ENCODE measurements around the gene INPP5K.

Gene INPP5K

DNA sequence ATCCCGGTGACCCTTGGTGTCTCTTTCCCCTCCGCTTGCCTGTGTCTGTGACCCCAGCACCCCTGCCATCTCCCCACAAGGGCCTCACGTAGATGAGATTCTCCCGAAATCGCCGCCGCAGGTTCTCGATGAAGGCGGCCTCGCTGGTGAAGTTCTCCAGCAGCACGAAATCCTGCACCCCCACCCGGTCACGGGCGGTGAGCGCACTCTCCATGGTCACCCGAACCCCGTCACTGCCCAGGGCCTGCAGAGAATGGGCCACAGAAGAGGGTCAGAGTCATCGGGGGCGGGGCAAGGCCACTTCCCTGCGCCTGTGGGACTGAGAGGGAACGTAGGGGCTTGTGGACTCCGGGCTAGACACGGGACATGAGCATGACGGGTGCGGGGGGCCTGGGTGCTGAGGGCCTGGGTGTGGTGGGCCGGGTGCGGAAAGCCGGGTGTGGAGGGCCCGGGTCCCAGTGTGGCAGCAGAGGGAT lies 32.3 kb downstream of the INPP5K start:
- no peaks in the 10 kb centered on the region for H3K4me1 ChIP-seq (ENCODE audit: control insufficient read depth, low read depth, low read length)
- DNase-seq = no peak
- no peak overlapping the region for H4K8ac ChIP-seq (ENCODE audit: low read depth, low read length)
- H3K27ac ChIP-seq (ENCODE audit: low read depth, low read length) = no peak overlapping the region
- no CpG with 5 or more reads among the region's 29 CpGs for WGBS (ENCODE audit: extremely low coverage, insufficient coverage, low lambda C conversion rate)
- H3K18ac ChIP-seq (ENCODE audit: low read length) = no peak overlapping the region
- H2BK120ac ChIP-seq (ENCODE audit: low read depth, low read length) = no peak overlapping the region
- no peak overlapping the region for H2AK5ac ChIP-seq (ENCODE audit: low read length)
- no peak overlapping the region for H4K5ac ChIP-seq (ENCODE audit: low read length)
- no peak overlapping the region for H2BK15ac ChIP-seq (replicated peaks; ENCODE audit: low read depth)
- H3K9ac ChIP-seq (ENCODE audit: low read length) = no peak overlapping the region
- no peak overlapping the region for H3K4me3 ChIP-seq (ENCODE audit: low read length)
- no peak overlapping the region for H3K4me2 ChIP-seq (ENCODE audit: low read length)
- peaks cover 2% of the 10 kb centered on the region for H3K79me1 ChIP-seq (ENCODE audit: low read length)
- H3K4ac ChIP-seq (ENCODE audit: low read depth, low read length) = no peak overlapping the region
- peaks cover 3% of the 10 kb centered on the region for H3K36me3 ChIP-seq (ENCODE audit: control insufficient read depth, insufficient read depth, low read length)
- no peak overlapping the region for H2BK5ac ChIP-seq (ENCODE audit: low read length)
- no peaks in the 10 kb centered on the region for H3K79me2 ChIP-seq (ENCODE audit: control insufficient read depth, insufficient read depth, low read length)
- H3K23ac ChIP-seq (ENCODE audit: low read length) = no peak overlapping the region
- H3K56ac ChIP-seq (ENCODE audit: low read length) = peak overlapping the region; percentile 62
- H3K27me3 ChIP-seq (ENCODE audit: insufficient read depth, low read length, poor library complexity) = no peaks in the 10 kb centered on the region

DNA sequence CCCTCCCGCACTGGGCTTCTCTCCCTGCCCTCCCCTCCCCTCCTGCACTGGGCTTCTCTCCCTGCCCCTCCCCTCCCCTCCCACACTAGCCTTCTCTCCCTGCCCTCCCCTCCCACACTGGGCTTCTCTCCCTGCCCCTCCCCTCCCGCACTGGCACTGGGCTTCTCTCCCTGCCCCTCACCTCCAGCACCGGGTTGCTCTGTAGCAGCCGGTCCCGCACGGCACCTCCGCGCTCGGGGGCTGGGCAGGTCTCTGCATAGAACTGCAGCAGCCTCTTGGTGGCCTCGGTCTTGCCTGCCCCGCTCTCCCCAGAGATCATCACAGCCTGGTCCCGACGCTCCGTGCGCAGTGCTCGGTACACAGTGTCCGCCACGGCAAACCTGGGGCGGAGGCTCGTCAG lies 33.7 kb downstream of the INPP5K start:
- Histone ChIP-seq H3K9ac (ENCODE audit: low read length) (no peak overlapping the region), H3K36me3 (ENCODE audit: control insufficient read depth, insufficient read depth, low read length) (peaks cover 11% of the 10 kb centered on the region), H2AK5ac (ENCODE audit: low read length) (no peak overlapping the region), H3K23ac (ENCODE audit: low read length) (no peak overlapping the region), H4K8ac (ENCODE audit: low read depth, low read length) (no peak overlapping the region), H2BK120ac (ENCODE audit: low read depth, low read length) (no peak overlapping the region), H2BK5ac (ENCODE audit: low read length) (no peak overlapping the region), H3K27me3 (ENCODE audit: insufficient read depth, low read length, poor library complexity) (no peaks in the 10 kb centered on the region), H3K79me1 (ENCODE audit: low read length) (no peaks in the 10 kb centered on the region), H3K4me2 (ENCODE audit: low read length) (no peak overlapping the region), H3K4me3 (ENCODE audit: low read length) (no peak overlapping the region), H3K27ac (ENCODE audit: low read depth, low read length) (no peak overlapping the region), H3K4me1 (ENCODE audit: control insufficient read depth, low read depth, low read length) (no peaks in the 10 kb centered on the region), H3K18ac (ENCODE audit: low read length) (no peak overlapping the region), H2BK15ac (replicated peaks; ENCODE audit: low read depth) (no peak overlapping the region), H3K4ac (ENCODE audit: low read depth, low read length) (no peak overlapping the region), H3K56ac (ENCODE audit: low read length) (no peak overlapping the region), H3K79me2 (ENCODE audit: control insufficient read depth, insufficient read depth, low read length) (no peaks in the 10 kb centered on the region), H4K5ac (ENCODE audit: low read length) (no peak overlapping the region)
- WGBS (ENCODE audit: extremely low coverage, insufficient coverage, low lambda C conversion rate) = no CpG with 5 or more reads among the region's 20 CpGs
- peak; percentile 28 for DNase-seq

DNA sequence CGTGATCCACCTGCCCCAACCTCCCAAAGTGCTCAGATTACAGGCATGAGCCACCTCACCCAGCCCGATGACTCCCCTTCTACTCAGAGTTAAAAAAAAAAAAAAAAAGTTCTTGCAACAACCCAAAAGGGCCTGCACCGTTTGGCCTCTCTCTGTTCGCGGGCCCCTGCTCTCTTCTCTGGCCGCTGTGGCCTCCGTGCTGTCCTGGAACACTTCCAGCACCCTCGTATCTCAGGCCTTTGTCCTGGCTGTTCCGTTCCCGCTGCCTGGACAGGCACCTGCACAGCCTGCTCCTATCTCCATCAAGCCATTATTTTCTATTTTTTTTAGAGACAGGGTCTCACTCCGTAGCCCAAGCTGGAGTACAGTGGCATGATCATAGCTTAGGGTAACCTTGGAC lies 34.7 kb downstream of the INPP5K start:
- peaks cover 11% of the 10 kb centered on the region for H3K36me3 ChIP-seq (ENCODE audit: control insufficient read depth, insufficient read depth, low read length)
- no peak overlapping the region for H3K4ac ChIP-seq (ENCODE audit: low read depth, low read length)
- no peak overlapping the region for H3K56ac ChIP-seq (ENCODE audit: low read length)
- H2BK5ac ChIP-seq (ENCODE audit: low read length) = no peak overlapping the region
- no peak overlapping the region for H3K4me2 ChIP-seq (ENCODE audit: low read length)
- H3K79me1 ChIP-seq (ENCODE audit: low read length) = no peaks in the 10 kb centered on the region
- H2BK120ac ChIP-seq (ENCODE audit: low read depth, low read length) = no peak overlapping the region
- WGBS (ENCODE audit: extremely low coverage, insufficient coverage, low lambda C conversion rate) = no CpG with 5 or more reads among the region's 11 CpGs
- H3K79me2 ChIP-seq (ENCODE audit: control insufficient read depth, insufficient read depth, low read length) = no peaks in the 10 kb centered on the region
- no peak overlapping the region for H3K9ac ChIP-seq (ENCODE audit: low read length)
- H3K18ac ChIP-seq (ENCODE audit: low read length) = no peak overlapping the region
- H3K4me3 ChIP-seq (ENCODE audit: low read length) = no peak overlapping the region
- no peak overlapping the region for H2AK5ac ChIP-seq (ENCODE audit: low read length)
- H2BK15ac ChIP-seq (replicated peaks; ENCODE audit: low read depth) = no peak overlapping the region
- H3K27me3 ChIP-seq (ENCODE audit: insufficient read depth, low read length, poor library complexity) = no peaks in the 10 kb centered on the region
- H3K4me1 ChIP-seq (ENCODE audit: control insufficient read depth, low read depth, low read length) = no peaks in the 10 kb centered on the region
- no peak for DNase-seq
- no peak overlapping the region for H4K5ac ChIP-seq (ENCODE audit: low read length)
- no peak overlapping the region for H4K8ac ChIP-seq (ENCODE audit: low read depth, low read length)
- H3K23ac ChIP-seq (ENCODE audit: low read length) = no peak overlapping the region
- no peak overlapping the region for H3K27ac ChIP-seq (ENCODE audit: low read depth, low read length)

DNA sequence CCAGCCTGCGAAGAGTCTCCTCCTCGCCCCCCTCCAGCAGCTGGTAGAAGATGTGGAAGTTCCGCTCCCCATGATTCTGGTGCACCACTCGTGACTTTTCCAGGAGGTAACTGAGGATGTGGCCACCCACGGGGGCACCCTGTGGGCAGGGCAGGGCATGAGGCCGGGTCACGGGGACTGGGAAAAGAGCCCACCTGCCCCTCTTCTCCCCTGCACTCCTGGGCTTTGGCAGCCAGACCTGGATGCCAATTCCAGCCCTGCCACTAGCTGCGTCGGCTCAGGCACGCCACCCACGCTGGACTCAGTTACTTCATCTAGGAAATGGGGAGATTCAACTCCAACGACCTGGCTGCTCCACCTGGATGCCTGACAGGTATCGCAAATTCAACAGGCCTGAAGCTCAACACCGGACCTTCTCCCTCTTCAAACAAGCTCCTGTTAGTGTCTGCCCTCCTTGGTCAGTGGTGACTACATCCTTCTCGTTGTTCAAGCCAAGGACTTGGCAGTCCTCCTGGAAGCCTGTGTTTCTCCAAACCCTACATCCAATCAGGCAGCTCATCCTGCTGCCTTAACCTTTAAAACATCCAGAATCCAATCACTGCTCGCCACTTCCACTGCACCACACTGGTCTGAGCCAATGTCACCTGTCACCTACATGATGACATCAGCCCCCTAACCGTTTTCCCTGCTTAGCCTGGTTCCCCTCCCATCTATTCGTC lies 35.5 kb downstream of the INPP5K start:
- no CpG with 5 or more reads among the region's 18 CpGs for WGBS (ENCODE audit: extremely low coverage, insufficient coverage, low lambda C conversion rate)
- Histone ChIP-seq H3K4me2 (ENCODE audit: low read length) (no peak overlapping the region), H3K56ac (ENCODE audit: low read length) (no peak overlapping the region), H4K8ac (ENCODE audit: low read depth, low read length) (no peak overlapping the region), H2BK120ac (ENCODE audit: low read depth, low read length) (no peak overlapping the region), H3K18ac (ENCODE audit: low read length) (no peak overlapping the region), H3K79me1 (ENCODE audit: low read length) (no peaks in the 10 kb centered on the region), H3K27ac (ENCODE audit: low read depth, low read length) (no peak overlapping the region), H3K36me3 (ENCODE audit: control insufficient read depth, insufficient read depth, low read length) (peaks cover 11% of the 10 kb centered on the region), H2BK5ac (ENCODE audit: low read length) (no peak overlapping the region), H3K4ac (ENCODE audit: low read depth, low read length) (no peak overlapping the region), H3K4me3 (ENCODE audit: low read length) (no peak overlapping the region), H3K79me2 (ENCODE audit: control insufficient read depth, insufficient read depth, low read length) (no peaks in the 10 kb centered on the region), H4K5ac (ENCODE audit: low read length) (no peak overlapping the region), H2AK5ac (ENCODE audit: low read length) (no peak overlapping the region), H2BK15ac (replicated peaks; ENCODE audit: low read depth) (no peak overlapping the region), H3K9ac (ENCODE audit: low read length) (no peak overlapping the region), H3K23ac (ENCODE audit: low read length) (no peak overlapping the region), H3K27me3 (ENCODE audit: insufficient read depth, low read length, poor library complexity) (no peaks in the 10 kb centered on the region), H3K4me1 (ENCODE audit: control insufficient read depth, low read depth, low read length) (no peaks in the 10 kb centered on the region)
- no peak for DNase-seq

DNA sequence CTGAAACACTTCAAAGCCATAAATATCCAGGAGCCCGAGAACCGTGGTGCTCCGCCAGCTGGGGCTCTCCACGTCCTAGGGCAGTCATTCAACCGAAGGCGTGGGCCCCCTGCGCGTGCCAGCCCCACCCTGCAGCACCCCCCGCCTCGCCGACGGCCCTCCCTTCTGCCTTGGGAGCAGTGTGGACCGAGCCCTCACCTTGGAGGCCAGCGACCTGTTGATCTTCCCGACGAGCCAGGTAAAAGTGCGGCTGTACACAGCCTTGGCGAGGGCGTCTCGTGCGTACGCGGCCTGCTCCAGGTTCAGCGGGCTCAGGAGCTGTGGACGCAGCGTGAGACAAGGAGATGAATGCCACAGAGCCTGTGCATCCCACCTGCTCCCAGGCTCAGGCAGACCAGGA lies 38.0 kb downstream of the INPP5K start:
- no CpG with 5 or more reads among the region's 26 CpGs for WGBS (ENCODE audit: extremely low coverage, insufficient coverage, low lambda C conversion rate)
- Histone ChIP-seq H2BK5ac (ENCODE audit: low read length) (no peak overlapping the region), H2AK5ac (ENCODE audit: low read length) (no peak overlapping the region), H4K5ac (ENCODE audit: low read length) (no peak overlapping the region), H2BK15ac (replicated peaks; ENCODE audit: low read depth) (no peak overlapping the region), H3K4ac (ENCODE audit: low read depth, low read length) (no peak overlapping the region), H3K18ac (ENCODE audit: low read length) (no peak overlapping the region), H3K23ac (ENCODE audit: low read length) (no peak overlapping the region), H3K4me1 (ENCODE audit: control insufficient read depth, low read depth, low read length) (no peaks in the 10 kb centered on the region), H3K4me2 (ENCODE audit: low read length) (no peak overlapping the region), H3K79me2 (ENCODE audit: control insufficient read depth, insufficient read depth, low read length) (no peaks in the 10 kb centered on the region), H3K79me1 (ENCODE audit: low read length) (no peaks in the 10 kb centered on the region), H3K9ac (ENCODE audit: low read length) (no peak overlapping the region), H3K27me3 (ENCODE audit: insufficient read depth, low read length, poor library complexity) (no peaks in the 10 kb centered on the region), H3K36me3 (ENCODE audit: control insufficient read depth, insufficient read depth, low read length) (peaks cover 11% of the 10 kb centered on the region), H3K4me3 (ENCODE audit: low read length) (no peak overlapping the region), H3K56ac (ENCODE audit: low read length) (no peak overlapping the region), H2BK120ac (ENCODE audit: low read depth, low read length) (no peak overlapping the region), H4K8ac (ENCODE audit: low read depth, low read length) (no peak overlapping the region), H3K27ac (ENCODE audit: low read depth, low read length) (no peak overlapping the region)
- DNase-seq = no peak

DNA sequence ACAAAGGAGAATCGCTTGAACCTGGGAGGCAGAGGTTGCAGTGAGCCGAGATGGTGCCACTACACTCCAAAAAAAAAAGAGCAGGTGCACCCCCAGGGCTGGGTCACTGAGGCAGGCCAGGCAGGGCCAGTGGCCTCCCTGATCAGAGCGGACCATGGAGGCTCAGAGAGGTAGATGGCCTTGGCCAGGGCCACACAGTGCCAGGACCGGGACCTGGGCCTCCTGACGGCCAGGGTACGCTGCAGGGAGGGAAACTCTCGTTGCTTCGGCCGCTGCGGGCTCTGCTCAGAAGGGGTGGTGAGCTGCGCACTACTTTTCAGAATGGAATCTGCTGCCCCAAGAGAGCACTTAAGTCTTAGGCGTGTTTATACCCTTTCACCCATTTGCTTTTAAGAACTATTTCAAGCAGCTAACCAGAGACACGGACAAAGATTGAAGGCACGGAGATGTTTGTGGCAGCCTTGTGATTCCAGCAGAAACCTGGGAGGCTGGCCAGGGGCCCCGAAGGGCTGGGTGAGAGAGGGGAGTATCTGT lies 41.0 kb downstream of the INPP5K start:
- peaks cover 8% of the 10 kb centered on the region for H3K36me3 ChIP-seq (ENCODE audit: control insufficient read depth, insufficient read depth, low read length)
- no CpG with 5 or more reads among the region's 15 CpGs for WGBS (ENCODE audit: extremely low coverage, insufficient coverage, low lambda C conversion rate)
- no peak overlapping the region for H3K56ac ChIP-seq (ENCODE audit: low read length)
- H3K23ac ChIP-seq (ENCODE audit: low read length) = no peak overlapping the region
- DNase-seq = no peak
- no peak overlapping the region for H3K4ac ChIP-seq (ENCODE audit: low read depth, low read length)
- no peak overlapping the region for H3K18ac ChIP-seq (ENCODE audit: low read length)
- no peaks in the 10 kb centered on the region for H3K4me1 ChIP-seq (ENCODE audit: control insufficient read depth, low read depth, low read length)
- no peak overlapping the region for H4K5ac ChIP-seq (ENCODE audit: low read length)
- no peaks in the 10 kb centered on the region for H3K79me1 ChIP-seq (ENCODE audit: low read length)
- H2BK5ac ChIP-seq (ENCODE audit: low read length) = no peak overlapping the region
- H4K8ac ChIP-seq (ENCODE audit: low read depth, low read length) = no peak overlapping the region
- no peak overlapping the region for H3K4me3 ChIP-seq (ENCODE audit: low read length)
- H2BK15ac ChIP-seq (replicated peaks; ENCODE audit: low read depth) = no peak overlapping the region
- H2AK5ac ChIP-seq (ENCODE audit: low read length) = no peak overlapping the region
- no peaks in the 10 kb centered on the region for H3K27me3 ChIP-seq (ENCODE audit: insufficient read depth, low read length, poor library complexity)
- H2BK120ac ChIP-seq (ENCODE audit: low read depth, low read length) = no peak overlapping the region
- no peak overlapping the region for H3K4me2 ChIP-seq (ENCODE audit: low read length)
- no peak overlapping the region for H3K27ac ChIP-seq (ENCODE audit: low read depth, low read length)
- no peaks in the 10 kb centered on the region for H3K79me2 ChIP-seq (ENCODE audit: control insufficient read depth, insufficient read depth, low read length)
- no peak overlapping the region for H3K9ac ChIP-seq (ENCODE audit: low read length)

Measured in mesendoderm (in vitro differentiated cells).